HL-60/S4 (cell line): ENCODE results near the gene TMCC3.
"Not testable (repeated sequence)": the region's sequence is repeated elsewhere in the genome, so short reads cannot be mapped to it uniquely, and the experiment has no call there.

ENCODE experiments used
- in situ Hi-C: fragments of 300-500 bp; cut with MboI; formaldehyde crosslinking; loops from 2 replicates; pipeline ENCODE4 v1.14.3; 2022; ENCODE audit warnings: low sequenced_read_pairs

Gene TMCC3

DNA sequence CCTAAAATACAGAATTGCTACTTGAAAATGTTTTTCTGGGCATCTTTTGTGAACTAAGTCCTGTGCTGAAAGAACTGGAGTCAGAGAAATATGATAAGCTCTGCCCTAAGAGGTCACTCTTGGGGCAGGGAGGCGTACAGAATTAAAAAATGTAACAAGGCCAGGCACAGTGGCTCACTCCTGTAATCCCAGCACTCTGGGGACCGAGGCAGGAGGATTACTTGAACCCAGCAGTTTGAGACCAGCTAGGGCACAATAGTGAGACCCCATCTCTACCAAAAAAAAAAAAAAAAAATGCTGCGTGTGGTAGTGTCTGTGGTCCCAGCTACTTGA is 46.0 kb downstream of the TMCC3 start:
- in situ Hi-C loops = no loop called here

GRCh38 chr12:94603434-94604365 is 46.7 kb downstream of the TMCC3 start:
- in situ Hi-C loops = no loop called here

DNA sequence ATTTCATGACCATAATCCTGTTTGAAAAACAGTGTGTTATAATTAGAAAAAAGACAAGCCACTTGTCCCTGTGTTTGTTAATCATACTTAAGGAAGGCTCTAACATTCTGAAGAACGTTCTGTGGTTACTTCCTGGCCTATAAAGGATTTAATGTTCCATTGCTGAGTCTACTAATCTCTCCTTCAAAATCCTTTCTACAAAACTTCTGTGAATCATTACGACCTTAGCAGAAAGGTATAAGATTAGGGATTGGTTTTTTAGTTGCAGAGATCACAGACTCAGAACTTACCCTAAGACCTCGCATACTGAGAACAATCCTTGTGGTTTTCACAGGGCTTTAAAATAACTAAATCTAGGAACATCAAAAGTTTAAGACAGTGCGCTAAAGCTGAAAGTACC is 48.3 kb downstream of the TMCC3 start:
- in situ Hi-C loops = no loop called here

DNA sequence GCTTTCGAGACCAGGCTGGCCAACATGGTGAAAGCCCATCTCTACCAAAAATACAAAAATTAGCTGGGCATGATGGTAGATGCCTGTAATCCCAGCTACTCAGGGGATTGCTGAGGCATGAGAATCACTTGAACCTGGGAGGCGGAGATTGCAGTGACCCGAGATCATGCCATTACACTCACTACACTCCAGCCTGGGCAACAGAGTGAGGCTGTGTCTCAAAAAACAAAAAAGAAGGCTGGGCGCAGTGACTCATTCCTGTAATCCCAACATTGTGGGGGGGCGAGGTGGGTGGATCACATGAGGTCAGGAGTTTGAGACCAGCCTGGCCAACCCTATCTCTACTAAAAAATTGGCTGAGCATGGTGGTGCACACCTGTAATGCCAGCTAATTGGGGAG is 49.0 kb downstream of the TMCC3 start:
- in situ Hi-C loops = not testable (repeated sequence)

GRCh38 chr12:94599189-94599588 is 51.2 kb downstream of the TMCC3 start:
- in situ Hi-C loops = no loop called here

- in situ Hi-C loops = no loop called here
Measured at GRCh38 chr12:94597268-94597667, 53.1 kb downstream of the TMCC3 start.

DNA sequence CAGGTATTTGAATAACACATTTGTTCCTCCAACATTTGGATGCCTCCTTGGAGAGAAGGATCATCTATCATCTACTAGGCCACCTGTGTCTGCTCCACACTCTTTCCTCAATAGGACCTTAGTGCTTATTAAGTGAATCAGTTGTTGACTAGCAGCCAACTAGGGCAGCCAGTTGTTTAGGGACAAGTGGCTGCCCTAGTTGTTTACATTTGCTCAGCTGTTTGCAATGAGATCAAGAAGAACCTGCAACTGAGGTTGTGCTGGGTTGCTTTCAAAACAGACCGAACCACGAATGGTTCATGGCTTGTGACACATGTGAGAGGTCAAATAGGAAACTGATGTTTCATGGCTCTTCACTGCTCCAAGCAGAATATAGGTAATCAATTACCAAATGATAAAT is 53.8 kb downstream of the TMCC3 start:
- in situ Hi-C loops = no loop called here

GRCh38 chr12:94595152-94595551 is 55.2 kb downstream of the TMCC3 start:
- in situ Hi-C loops = no loop called here

GRCh38 chr12:94594443-94594825 is 55.9 kb downstream of the TMCC3 start:
- in situ Hi-C loops = no loop called here

DNA sequence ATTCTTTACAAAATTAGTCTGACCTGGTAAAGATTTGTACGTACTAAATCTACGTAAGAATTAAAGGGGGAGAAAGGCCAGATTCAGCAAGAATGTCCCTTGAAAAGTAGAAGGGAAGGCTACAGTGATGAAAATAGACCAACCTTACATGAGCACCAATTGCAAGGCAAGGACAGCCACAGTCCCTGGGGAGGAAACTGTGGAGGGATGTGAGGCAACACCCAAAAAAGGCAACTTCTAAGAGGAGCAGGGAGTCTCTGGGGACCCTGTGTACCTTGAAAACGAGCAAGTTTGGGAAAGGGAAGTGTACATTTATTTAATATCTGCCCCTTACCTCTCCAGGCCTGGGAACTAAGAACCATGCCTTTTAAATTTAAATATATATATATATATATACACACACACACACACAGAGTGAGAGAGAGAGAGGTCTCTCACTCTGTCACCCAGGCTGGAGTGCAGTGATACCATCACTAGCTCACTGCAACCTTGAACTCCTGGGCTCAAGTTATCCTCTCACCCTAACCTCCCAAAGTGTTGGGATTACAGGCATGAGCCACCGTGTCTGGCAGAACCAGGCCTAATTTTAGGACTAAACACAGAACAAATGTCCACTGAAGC is 56.4 kb downstream of the TMCC3 start:
- in situ Hi-C loops = no loop called here

- in situ Hi-C loops = not testable (repeated sequence)
Measured at GRCh38 chr12:94592723-94593122, 57.6 kb downstream of the TMCC3 start.

GRCh38 chr12:94592080-94592479 is 58.3 kb downstream of the TMCC3 start:
- in situ Hi-C loops = no loop called here

GRCh38 chr12:94590428-94590827 is 59.9 kb downstream of the TMCC3 start:
- in situ Hi-C loops = no loop called here

DNA sequence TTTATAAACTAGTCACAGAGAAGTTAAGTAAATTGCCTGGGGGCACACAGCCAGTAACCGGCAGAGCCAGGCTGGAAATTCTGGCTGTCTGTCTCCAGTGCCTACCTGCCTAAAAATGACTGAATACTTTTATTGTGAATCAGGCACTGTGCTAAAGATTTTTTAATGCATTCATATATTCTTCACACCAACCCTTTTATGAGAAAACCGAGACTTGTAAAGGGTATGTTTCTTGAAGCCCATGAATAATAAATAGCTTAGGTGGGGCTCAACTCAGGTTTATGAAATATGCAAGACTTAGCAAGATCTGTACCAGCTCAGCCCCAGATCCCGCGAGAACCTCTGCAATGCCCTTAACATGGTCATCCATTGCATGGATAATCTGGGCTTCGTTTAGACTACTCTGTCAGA is 60.8 kb downstream of the TMCC3 start:
- in situ Hi-C loops = no loop called here

DNA sequence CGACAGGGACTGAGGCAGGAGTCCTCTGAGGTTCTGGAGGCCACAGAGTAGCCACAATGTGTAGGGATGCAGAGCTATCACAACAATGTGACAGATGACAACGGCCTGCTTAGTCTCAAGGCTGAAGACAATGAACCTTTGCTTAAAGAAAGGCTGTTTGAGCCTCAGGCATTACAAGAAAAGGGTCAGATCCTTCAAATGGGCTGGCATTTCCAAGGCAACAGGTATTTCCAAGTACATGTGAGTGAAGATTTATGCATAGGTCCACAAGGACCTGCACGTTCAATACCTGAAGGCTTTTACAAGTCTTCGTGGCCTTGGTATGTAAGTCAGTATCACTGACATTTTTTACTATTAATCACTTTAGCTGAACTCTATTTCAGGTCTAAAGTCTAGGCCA is 62.0 kb downstream of the TMCC3 start:
- in situ Hi-C loops = no loop called here

GRCh38 chr12:94587266-94588241 is 62.8 kb downstream of the TMCC3 start:
- in situ Hi-C loops = no loop called here

DNA sequence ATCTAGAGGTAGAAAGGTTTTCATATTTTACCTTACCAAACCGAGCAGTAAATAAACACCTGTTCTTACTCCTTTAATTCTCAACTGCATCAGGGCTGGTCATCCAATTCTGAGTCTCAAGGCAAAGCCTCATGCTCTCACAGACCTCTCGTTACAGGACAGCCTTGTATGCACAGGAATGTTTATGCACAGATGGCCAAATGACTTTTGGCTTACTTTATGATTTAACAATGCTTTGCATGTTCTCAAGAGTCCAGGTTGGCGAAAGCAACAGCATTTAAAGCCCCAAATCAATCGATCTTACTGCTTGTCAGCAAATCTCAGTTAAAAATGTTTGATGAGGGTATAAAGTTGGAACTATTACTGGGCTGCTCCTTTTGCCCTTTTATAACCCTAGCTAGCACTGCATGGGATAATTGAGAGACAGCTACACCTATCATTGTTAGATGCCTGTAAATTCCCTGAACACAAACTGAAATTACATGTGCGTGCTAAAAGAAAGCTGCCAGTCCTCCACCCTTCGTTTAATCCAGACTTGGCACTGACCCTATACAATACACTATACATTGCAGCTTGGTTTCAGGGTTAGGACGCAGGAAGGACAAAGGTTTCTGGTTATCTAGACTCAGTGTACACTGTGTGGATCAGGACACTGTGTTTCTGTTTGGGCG is 63.6 kb downstream of the TMCC3 start:
- in situ Hi-C loops = no loop called here

DNA sequence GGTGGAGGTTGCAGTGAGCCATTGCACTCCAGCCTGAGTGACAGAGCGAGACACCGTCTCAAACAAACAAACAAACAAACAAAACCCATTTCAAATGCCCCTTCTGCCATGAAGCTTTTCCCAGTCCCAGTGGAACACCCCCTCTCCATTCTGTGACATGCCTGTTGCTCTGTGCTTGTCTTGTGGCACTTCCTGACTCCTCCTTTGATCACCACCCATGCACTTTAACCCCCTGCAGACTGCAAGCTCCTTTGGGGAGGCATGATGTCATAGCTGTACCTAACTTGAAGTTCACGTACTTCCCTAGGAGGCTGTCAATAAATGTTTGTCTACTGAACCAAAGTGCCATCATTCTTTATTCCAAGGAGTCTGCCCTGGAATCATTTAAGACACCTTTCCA is 64.7 kb downstream of the TMCC3 start:
- in situ Hi-C loops = no loop called here

DNA sequence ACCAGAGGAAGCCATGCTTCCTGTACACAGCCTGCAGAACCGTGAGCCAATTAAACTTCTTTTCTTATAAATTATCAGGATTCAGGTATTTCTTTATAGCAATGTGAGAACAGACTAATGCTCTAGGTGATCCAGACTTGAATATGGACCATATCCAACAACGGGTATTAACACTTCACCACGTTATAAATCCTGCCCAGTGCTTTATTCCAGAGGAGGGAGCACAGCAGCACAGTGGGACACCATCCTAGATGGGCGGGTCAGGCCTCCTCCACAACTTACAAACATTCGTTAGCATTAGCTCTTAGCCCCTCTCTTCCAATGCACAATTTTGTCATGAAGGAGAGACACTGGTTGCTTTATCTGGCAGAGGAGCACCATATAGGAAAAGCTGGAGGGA is 66.0 kb downstream of the TMCC3 start:
- in situ Hi-C loops = no loop called here

- in situ Hi-C loops = no loop called here
Measured at GRCh38 chr12:94582591-94582990, 67.8 kb downstream of the TMCC3 start.
